CD4-positive, alpha-beta T cell treated with Interleukin-17A for 4 hours (primary cell): ENCODE results near the gene PALB2.

Experiments
- DNase-seq: peaks from one replicate; pipeline ENCODE4 v3.0.0-alpha.2; 2020; ENCODE audit warnings: mixed read lengths

PALB2 gene

DNA sequence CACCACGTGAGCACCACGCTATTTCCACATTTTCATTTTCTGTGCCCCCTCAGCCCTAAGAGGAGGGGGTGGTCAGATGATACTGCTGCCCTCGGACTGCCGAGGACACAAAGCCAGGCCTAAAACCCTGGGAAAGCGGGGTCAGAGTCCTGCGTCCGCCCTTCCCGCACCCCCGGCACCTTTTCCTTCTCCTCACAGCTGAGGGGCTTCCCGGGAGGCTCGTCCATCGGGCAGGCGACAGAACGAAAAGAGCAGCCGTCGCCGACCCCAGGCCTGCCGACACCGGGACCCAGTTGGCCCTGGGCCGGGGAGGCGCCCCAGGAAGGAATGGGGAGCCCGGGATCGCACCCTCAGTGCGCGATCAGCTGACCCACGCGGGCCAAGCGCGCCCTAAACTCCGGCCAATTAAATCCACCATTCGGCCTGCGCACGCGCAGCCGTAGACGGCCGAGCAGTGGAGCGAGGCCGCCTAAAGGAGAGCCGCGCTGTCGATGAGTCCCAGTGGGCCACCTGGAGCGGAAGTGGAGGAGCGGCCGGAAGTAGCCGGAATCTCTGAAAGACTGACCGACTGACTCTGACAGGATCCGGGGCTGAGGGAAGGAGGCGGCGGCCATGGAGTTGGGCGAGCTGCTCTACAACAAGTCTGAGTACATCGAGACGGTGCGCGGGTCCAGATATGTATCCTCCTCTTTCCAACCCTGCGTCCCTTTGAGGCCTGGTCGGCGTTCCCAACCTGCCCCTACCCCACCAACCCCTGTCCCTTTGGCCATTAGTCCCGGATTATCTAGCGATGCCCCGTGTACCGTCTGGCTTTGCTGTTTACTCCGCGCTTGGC, at the start of gene PALB2, which contains the start of gene DCTN5:
Gene PALB2 (minus strand): TSS at position 380 of the 835 bp plus-strand sequence. CDS start 153 bp downstream, at position 227.
Gene DCTN5 (plus strand): TSS at position 536 of the 835 bp plus-strand sequence. CDS start 77 bp downstream, at position 613.
- DNase-seq: peak; percentile 84

GRCh38 chr16:23689442-23690187, 48.5 kb upstream of the PALB2 start:
- DNase-seq: no peak

- DNase-seq: no peak
Measured at GRCh38 chr16:23687034-23687808, 46.1 kb upstream of the PALB2 start.

DNA sequence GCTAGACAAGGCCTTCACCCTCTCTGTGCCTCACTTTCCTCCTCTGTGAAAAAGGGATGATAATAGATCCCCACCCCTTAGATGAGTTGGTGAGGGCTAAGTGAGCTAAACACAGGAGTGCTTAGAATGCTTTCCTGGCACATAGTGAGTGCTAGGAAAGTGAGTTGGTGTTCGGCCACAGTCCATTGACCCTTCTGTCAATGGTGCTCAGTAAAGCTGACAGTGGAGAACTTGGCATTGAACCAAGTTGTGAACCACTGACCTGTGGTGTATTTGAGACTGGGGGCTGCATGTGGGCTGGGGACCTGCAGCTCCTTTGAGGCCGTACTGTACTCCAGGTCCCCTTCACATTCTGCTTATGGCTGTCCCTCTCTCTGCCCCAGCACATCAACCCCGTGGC, 42.4 kb upstream of the PALB2 start:
- DNase-seq: no peak

GRCh38 chr16:23682181-23682580, 41.1 kb upstream of the PALB2 start:
- no peak for DNase-seq

- DNase-seq: no peak
Measured at GRCh38 chr16:23679986-23680336, 38.9 kb upstream of the PALB2 start.

DNA sequence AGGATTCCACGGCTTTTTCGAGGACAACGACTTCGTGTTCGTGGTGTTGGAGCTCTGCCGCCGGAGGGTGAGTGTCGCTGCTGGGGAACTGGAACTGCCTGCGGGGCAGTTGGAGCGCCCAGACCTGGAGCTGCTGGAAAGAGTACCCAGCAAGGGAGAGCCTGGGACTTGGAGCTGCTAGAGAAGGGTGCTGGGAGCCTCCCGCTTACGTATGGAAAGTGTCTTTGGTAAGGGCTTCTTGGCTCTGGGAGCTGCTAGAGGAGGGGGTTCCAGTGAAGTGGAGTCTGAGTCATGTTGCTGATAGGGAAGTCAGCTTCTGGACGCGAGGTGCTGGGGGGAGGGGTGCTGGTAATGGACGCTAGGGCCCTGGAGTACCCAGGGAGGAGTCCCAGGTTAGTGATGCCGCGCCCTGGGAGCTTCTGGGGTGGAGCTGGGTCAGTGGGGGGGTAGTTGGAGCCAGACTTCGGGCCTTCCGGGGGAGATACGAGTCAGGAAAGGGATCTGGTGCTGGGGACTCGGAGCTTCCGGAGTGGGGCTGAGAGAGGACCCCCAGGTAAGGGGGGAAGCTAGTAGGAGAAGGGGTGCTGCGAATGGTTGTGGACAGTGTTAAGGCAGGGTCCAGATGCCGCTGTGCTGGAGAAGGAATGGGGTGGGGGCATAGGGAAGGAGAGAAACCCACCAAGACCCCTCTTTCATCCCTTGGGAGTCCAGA, 38.3 kb upstream of the PALB2 start:
- no peak for DNase-seq

GRCh38 chr16:23678430-23679273, 37.5 kb upstream of the PALB2 start, which contains the start of gene PLK1:
Gene PLK1 (plus strand): TSS chr16:23678889. CDS start chr16:23678933, 44 bp downstream.
- DNase-seq: peak; percentile 75

- DNase-seq: no peak
Measured at GRCh38 chr16:23676924-23677480, 35.9 kb upstream of the PALB2 start.

- no peak for DNase-seq
Measured at GRCh38 chr16:23673971-23674614, 33.0 kb upstream of the PALB2 start.

DNA sequence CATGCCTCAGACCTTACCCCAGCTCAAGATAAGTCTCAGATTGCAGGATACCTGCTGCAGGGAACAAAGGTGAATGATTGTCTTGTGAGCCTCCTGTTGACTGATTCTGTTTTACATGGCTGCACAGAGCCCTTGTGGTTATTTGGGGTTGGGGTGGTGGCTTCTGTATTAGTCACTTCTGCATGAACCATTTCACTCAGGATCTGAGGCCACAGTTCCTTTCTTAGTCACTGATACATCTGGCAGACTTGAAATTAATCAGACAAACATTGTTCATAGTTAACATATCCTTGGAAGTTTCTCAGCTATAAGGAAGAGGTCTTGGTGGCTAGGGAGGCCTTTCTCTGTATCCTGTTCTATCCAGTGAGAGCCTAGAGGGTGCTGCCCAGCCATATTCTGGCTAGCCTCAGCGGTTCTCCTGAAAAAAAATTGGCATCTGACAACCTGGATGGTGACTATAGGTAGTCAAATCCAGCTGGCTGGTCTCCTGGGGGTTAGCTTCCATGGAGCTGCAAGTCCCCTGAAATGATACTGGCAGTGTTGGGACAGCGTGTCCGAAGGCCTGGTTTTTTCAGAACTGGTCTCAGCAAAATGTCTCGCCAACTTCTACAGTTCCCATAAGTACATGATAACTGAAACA, 29.1 kb upstream of the PALB2 start:
- no peak for DNase-seq

DNA sequence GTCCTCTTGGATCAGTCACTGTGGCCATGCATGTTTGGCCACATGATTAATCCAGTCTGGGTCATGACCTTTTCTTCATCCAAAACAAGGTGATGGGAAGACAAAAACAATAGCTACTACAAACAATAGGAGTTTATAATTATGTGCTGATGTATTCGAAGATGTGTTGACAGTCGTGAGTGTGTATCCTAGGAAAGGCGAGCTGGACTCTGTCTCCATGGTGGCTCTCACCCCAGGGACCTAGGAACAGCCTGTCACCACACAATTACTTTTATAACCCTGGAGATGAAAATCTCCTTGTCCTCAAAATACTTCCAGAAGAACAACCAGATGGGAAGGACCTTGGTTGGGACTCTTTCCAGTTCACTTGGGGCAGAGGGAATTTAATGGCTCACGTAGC, 27.8 kb upstream of the PALB2 start:
- DNase-seq: no peak

DNA sequence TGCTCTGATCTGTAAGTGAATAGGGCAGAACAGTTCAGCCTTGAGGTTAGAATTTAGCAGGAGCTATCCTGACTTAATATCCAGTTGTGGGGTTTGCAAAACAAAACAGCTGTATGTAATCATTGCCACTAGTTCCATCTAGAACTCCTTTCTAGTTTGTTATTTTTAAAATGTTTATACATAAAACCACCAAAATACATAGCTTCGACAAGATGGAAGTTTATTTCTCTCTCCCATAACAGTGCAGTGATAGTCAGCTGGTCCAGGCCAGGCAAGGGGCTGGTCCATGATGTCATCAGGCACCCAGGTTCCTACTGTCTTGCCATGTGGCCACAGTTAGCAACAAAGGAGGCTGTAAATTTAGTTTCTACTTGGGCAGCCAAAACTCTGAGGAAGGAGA, 27.1 kb upstream of the PALB2 start:
- DNase-seq: no peak

GRCh38 chr16:23667355-23667659, 26.2 kb upstream of the PALB2 start:
- no peak for DNase-seq

GRCh38 chr16:23666571-23667354, 25.7 kb upstream of the PALB2 start:
- DNase-seq: no peak

GRCh38 chr16:23663918-23664317, 22.8 kb upstream of the PALB2 start:
- DNase-seq: no peak

DNA sequence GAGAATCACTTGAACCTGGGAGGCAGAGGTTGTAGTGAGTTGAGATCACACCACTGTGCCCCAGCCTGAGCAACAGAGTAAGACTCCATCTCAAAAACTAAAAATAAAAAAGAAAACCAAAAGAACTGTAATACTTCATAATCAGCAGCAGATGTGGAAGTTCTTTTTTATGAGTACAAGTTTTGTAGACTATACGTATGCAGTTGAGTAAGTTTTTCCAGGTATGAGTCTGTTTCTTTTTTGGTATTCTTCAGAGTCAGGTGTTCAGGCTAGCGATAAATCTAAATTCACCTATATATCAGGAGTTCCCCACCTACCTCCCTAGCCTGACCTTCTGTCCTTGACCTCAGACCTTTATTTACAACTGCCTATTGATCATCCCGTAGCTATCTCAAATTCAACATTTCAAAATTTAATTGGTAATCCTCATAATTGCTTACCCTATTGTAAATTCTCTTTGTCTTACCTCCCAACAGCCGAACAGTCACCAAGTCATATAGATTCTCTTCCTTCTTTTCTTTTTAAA, 10.9 kb upstream of the PALB2 start:
- no peak for DNase-seq

GRCh38 chr16:23650674-23651416, 9.7 kb upstream of the PALB2 start:
- no peak for DNase-seq
